HEK293 (cell line): ENCODE data around the gene PALM2AKAP2.
A peak's percentile ranks its signal among the peaks of the same experiment; 100 is the strongest.

ENCODE experiments used
- CTCF ChIA-PET: fragments of 350-600 bp; formaldehyde crosslinking; extraction: SDS; loops from one replicate; lab custom pipeline; 2021; ENCODE audit warnings: antibody characterized with exemption; lab: Yijun Ruan, JAX
- POLR2A ChIA-PET: fragments of 300-600 bp; formaldehyde crosslinking; extraction: SDS; loops from one replicate; lab custom pipeline; 2020; ENCODE audit warnings: antibody characterized with exemption, inconsistent platforms; lab: Yijun Ruan, JAX
- H3K27ac ChIP-seq: fragments of 200-500 bp; sonication (Bioruptor generic); 2 replicates; pipeline ENCODE4 v1.5.1; 2014; ENCODE audit warnings: low read depth, low read length, control low read depth, inconsistent platforms; ENCODE audit errors: extremely low read depth
- H3K36me3 ChIP-seq, 2 experiments: fragments of 200-500 bp in 1 of 2; sonication (Bioruptor generic) in 1 of 2; 1 replicate in 1 of 2; 2 replicates in 1 of 2; pipeline ENCODE4 v1.5.1; 2014 to 2017; ENCODE audit warnings: inconsistent platforms in 2 of 2, low read length in 2 of 2; ENCODE audit not compliant: control insufficient read depth in 2 of 2, insufficient read depth in 1 of 2
- H3K4me1 ChIP-seq: fragments of 200-500 bp; sonication (Bioruptor generic); 2 replicates; pipeline ENCODE4 v1.5.1; 2014; ENCODE audit warnings: mild to moderate bottlenecking, low read length, inconsistent platforms; ENCODE audit not compliant: control insufficient read depth, insufficient read depth
- H3K4me3 ChIP-seq: 2 replicates; pipeline ENCODE4 v1.5.1; 2011; ENCODE audit warnings: low read depth, mild to moderate bottlenecking, control low read depth, low read length, moderate library complexity
- H3K9me3 ChIP-seq: fragments of 200-500 bp; sonication (Bioruptor generic); 2 replicates; pipeline ENCODE4 v1.5.1; 2014; ENCODE audit warnings: low read depth, low read length, inconsistent platforms; ENCODE audit not compliant: control insufficient read depth, insufficient read depth
- EGR2 ChIP-seq: fragments of 450-650 bp; formaldehyde crosslinking; IDR thresholded peaks from 2 replicates; pipeline ENCODE4 v1.5.1; 2016; ENCODE audit warnings: low read depth, missing biosample characterization, missing genetic modification characterization
- GLIS2 ChIP-seq: fragments of 450-650 bp; formaldehyde crosslinking; IDR thresholded peaks from 2 replicates; pipeline ENCODE4 v1.5.1; 2016; ENCODE audit warnings: missing biosample characterization, missing genetic modification characterization
- KLF1 ChIP-seq: fragments of 450-650 bp; formaldehyde crosslinking; IDR thresholded peaks from 2 replicates; pipeline ENCODE4 v1.5.1; 2016; ENCODE audit warnings: missing biosample characterization, missing genetic modification characterization
- KLF10 ChIP-seq: fragments of 450-650 bp; IDR thresholded peaks from 2 replicates; pipeline ENCODE4 v1.5.1; 2018; ENCODE audit warnings: missing biosample characterization, mild to moderate bottlenecking, missing genetic modification characterization
- KLF7 ChIP-seq: fragments of 450-650 bp; formaldehyde crosslinking; IDR thresholded peaks from 2 replicates; pipeline ENCODE4 v1.5.1; 2016; ENCODE audit warnings: missing biosample characterization, missing genetic modification characterization, borderline replicate concordance
- MEIS1 ChIP-seq: sonication (generic); formaldehyde crosslinking; IDR thresholded peaks from 2 replicates; pipeline ENCODE4 v1.8.1; 2022; ENCODE audit warnings: missing genetic modification reagents, mild to moderate bottlenecking, borderline replicate concordance
- MYNN ChIP-seq: fragments of 450-650 bp; formaldehyde crosslinking; IDR thresholded peaks from 2 replicates; pipeline ENCODE4 v1.5.1; 2016; ENCODE audit warnings: missing biosample characterization, missing genetic modification characterization, borderline replicate concordance
- SALL2 ChIP-seq: fragments of 450-650 bp; formaldehyde crosslinking; IDR thresholded peaks from 2 replicates; pipeline ENCODE4 v1.5.0; 2017; ENCODE audit warnings: missing biosample characterization, mild to moderate bottlenecking, missing genetic modification characterization, borderline replicate concordance
- SCRT1 ChIP-seq: fragments of 450-650 bp; formaldehyde crosslinking; IDR thresholded peaks from 2 replicates; pipeline ENCODE4 v1.5.1; 2016; ENCODE audit warnings: missing biosample characterization, missing genetic modification characterization, borderline replicate concordance
- SP2 ChIP-seq: fragments of 450-650 bp; formaldehyde crosslinking; IDR thresholded peaks from 2 replicates; pipeline ENCODE4 v1.5.1; 2016; ENCODE audit warnings: missing biosample characterization, missing genetic modification characterization
- SP7 ChIP-seq: fragments of 450-650 bp; formaldehyde crosslinking; IDR thresholded peaks from 2 replicates; pipeline ENCODE4 v1.5.1; 2016; ENCODE audit warnings: missing biosample characterization, missing genetic modification characterization
- TCF7L2 ChIP-seq: IDR thresholded peaks from 2 replicates; pipeline ENCODE4 v1.6.1; 2011; ENCODE audit warnings: low read depth, mild to moderate bottlenecking, inconsistent platforms, low read length, moderate library complexity, borderline replicate concordance
- TRIM28 ChIP-seq: IDR thresholded peaks from 2 replicates; pipeline ENCODE4 v1.6.1; 2011; ENCODE audit warnings: low read length, control low read depth, borderline replicate concordance
- ZBTB17 ChIP-seq: fragments of 450-650 bp; formaldehyde crosslinking; IDR thresholded peaks from 2 replicates; pipeline ENCODE4 v1.5.1; 2016; ENCODE audit warnings: missing biosample characterization, missing genetic modification characterization
- ZBTB48 ChIP-seq: fragments of 450-650 bp; formaldehyde crosslinking; IDR thresholded peaks from 2 replicates; pipeline ENCODE4 v1.5.1; 2016; ENCODE audit warnings: missing biosample characterization, missing genetic modification characterization
- ZIC2 ChIP-seq: fragments of 450-650 bp; formaldehyde crosslinking; IDR thresholded peaks from 2 replicates; pipeline ENCODE4 v1.5.1; 2016; ENCODE audit warnings: missing biosample characterization, missing genetic modification characterization
- ZNF140 ChIP-seq: fragments of 450-650 bp; formaldehyde crosslinking; IDR thresholded peaks from 2 replicates; pipeline ENCODE4 v1.5.1; 2016; ENCODE audit warnings: missing biosample characterization, missing genetic modification characterization
- ZNF155 ChIP-seq: fragments of 450-650 bp; formaldehyde crosslinking; IDR thresholded peaks from 2 replicates; pipeline ENCODE4 v1.5.1; 2016; ENCODE audit warnings: missing biosample characterization, missing genetic modification characterization
- ZNF175 ChIP-seq: fragments of 450-650 bp; formaldehyde crosslinking; IDR thresholded peaks from 2 replicates; pipeline ENCODE4 v1.5.1; 2016; ENCODE audit warnings: missing biosample characterization, missing genetic modification characterization
- ZNF202 ChIP-seq: fragments of 450-650 bp; formaldehyde crosslinking; IDR thresholded peaks from 2 replicates; pipeline ENCODE4 v1.5.1; 2016; ENCODE audit warnings: missing biosample characterization, missing genetic modification characterization, borderline replicate concordance
- ZNF24 ChIP-seq: fragments of 450-650 bp; formaldehyde crosslinking; IDR thresholded peaks from 2 replicates; pipeline ENCODE4 v1.5.1; 2016; ENCODE audit warnings: missing biosample characterization, missing genetic modification characterization
- ZNF248 ChIP-seq: fragments of 450-650 bp; formaldehyde crosslinking; IDR thresholded peaks from 2 replicates; pipeline ENCODE4 v1.5.1; 2017; ENCODE audit warnings: missing biosample characterization, missing genetic modification characterization
- ZNF266 ChIP-seq: fragments of 450-650 bp; formaldehyde crosslinking; IDR thresholded peaks from 2 replicates; pipeline ENCODE4 v1.5.1; 2016; ENCODE audit warnings: missing biosample characterization, missing genetic modification characterization, low read depth
- ZNF311 ChIP-seq: fragments of 450-650 bp; formaldehyde crosslinking; IDR thresholded peaks from 2 replicates; pipeline ENCODE4 v1.5.1; 2017; ENCODE audit warnings: missing biosample characterization, missing genetic modification characterization, borderline replicate concordance
- ZNF341 ChIP-seq: fragments of 450-650 bp; formaldehyde crosslinking; IDR thresholded peaks from 2 replicates; pipeline ENCODE4; 2016; ENCODE audit warnings: low read depth, missing biosample characterization, missing genetic modification characterization
- ZNF366 ChIP-seq: fragments of 450-650 bp; formaldehyde crosslinking; conservative IDR thresholded peaks from 2 replicates; pipeline ENCODE4 v1.5.1; 2016; ENCODE audit warnings: missing biosample characterization, missing genetic modification characterization
- ZNF37A ChIP-seq: fragments of 450-650 bp; IDR thresholded peaks from 2 replicates; pipeline ENCODE4 v1.5.1; 2018; ENCODE audit warnings: missing biosample characterization, missing genetic modification characterization
- ZNF501 ChIP-seq: fragments of 450-650 bp; formaldehyde crosslinking; IDR thresholded peaks from 2 replicates; pipeline ENCODE4 v1.5.1; 2016; ENCODE audit warnings: missing biosample characterization, missing genetic modification characterization
- ZNF510 ChIP-seq: fragments of 450-650 bp; formaldehyde crosslinking; IDR thresholded peaks from 2 replicates; pipeline ENCODE4 v1.5.1; 2018; ENCODE audit warnings: mild to moderate bottlenecking, missing genetic modification characterization, missing biosample characterization; ENCODE audit not compliant: insufficient replicate concordance
- ZNF549 ChIP-seq: fragments of 450-650 bp; IDR thresholded peaks from 2 replicates; pipeline ENCODE4 v1.5.1; 2018; ENCODE audit warnings: missing biosample characterization, missing genetic modification characterization, mild to moderate bottlenecking, inconsistent platforms, moderate library complexity
- ZNF629 ChIP-seq: fragments of 450-650 bp; formaldehyde crosslinking; IDR thresholded peaks from 2 replicates; pipeline ENCODE4 v1.5.1; 2017; ENCODE audit warnings: missing biosample characterization, missing genetic modification characterization
- TF ChIP-seq, protein P1 (sequence below): fragments of 450-650 bp; formaldehyde crosslinking; IDR thresholded peaks from 2 replicates; pipeline ENCODE4 v1.5.1; 2017; ENCODE audit warnings: missing biosample characterization, mild to moderate bottlenecking, missing genetic modification characterization, moderate library complexity

Gene PALM2AKAP2

DNA sequence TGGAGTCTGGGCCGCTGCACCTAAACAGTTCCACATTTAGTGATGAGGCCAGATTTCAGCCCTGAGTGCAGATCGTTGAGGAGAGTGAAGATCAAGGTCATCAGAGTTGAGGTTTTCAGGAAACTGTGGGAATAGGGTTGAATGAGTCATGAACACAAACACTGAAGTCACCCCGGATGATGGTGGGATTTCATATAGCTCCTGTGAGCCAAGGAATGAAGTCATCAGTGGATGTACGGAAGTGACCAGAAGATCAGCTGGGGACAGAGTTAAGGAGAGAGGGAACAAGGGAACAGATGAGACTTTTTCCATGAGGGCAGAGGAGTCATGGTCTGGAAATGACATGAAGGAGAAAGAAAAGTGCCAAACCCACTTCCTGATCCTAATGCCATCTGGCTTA is 36.5 kb downstream of the PALM2AKAP2 start (continued):
- TF ChIP-seq ZNF266 (no peak), KLF10 (tag by site-specific recombination) (no peak), ZNF629 (tag by site-specific recombination) (peak; percentile 98), ZNF501 (tag by site-specific recombination) (no peak), ZNF155 (tag by site-specific recombination) (no peak), SALL2 (no peak), ZNF140 (tag by site-specific recombination) (no peak), ZNF248 (tag by site-specific recombination) (no peak), ZNF311 (tag by site-specific recombination) (no peak)
- TF ChIP-seq, protein P1, sequence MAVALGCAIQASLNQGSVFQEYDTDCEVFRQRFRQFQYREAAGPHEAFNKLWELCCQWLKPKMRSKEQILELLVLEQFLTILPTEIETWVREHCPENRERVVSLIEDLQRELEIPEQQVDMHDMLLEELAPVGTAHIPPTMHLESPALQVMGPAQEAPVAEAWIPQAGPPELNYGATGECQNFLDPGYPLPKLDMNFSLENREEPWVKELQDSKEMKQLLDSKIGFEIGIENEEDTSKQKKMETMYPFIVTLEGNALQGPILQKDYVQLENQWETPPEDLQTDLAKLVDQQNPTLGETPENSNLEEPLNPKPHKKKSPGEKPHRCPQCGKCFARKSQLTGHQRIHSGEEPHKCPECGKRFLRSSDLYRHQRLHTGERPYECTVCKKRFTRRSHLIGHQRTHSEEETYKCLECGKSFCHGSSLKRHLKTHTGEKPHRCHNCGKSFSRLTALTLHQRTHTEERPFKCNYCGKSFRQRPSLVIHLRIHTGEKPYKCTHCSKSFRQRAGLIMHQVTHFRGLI (tag by site-specific recombination) = no peak
- TF ChIP-seq, all 188 proteins: peak for 50

DNA sequence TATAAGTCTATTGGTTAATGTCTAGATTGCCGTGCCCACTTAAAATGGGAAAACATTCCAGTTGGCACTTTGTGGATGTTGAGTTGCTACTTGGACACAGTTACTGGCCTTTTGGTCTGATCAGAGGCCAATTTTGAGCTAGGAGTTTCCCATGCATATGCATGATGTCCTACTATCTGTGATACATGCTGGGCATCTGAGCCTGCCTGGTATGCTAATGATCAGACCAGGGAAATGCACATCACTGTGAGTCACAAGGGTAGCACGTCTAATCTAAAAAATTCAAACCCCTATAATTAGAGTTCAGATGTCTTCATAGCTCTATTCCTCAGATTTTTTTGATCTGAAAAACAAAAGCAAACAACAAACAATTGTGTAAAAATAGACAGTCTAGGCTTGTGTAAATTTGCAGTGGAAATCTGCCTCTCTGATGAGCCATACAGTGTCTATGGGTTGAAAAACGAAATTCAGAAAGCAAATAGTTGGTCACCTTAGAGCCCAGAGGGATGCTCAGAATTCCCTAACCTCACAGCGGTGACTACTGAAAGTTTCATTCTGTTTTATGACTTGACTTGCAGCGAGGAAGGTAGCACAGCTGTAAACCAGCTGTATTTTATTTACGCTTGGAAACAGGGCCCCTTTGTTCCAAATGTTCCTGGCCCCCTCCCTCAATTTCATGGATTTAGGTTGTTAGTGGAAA is 37.3 kb downstream of the PALM2AKAP2 start:
- no peaks in the 10 kb centered on the region for H3K9me3 ChIP-seq
- ChIA-PET CTCF (interaction anchor here (0.7 to 3.7 kb wide), 32 partner anchors 10 to 377 kb away, joined by 3 to 68 read pairs (median 4); partner anchors contain the start of gene PALM2AKAP2), POLR2A (interaction anchor here (0.9 to 2.0 kb wide), 4 partner anchors 11 to 243 kb away, joined by 3 to 8 read pairs (median 4); no protein-coding TSS in a partner anchor)
- H3K36me3 ChIP-seq = no peaks in the 10 kb centered on the region
- no peak overlapping the region for H3K4me3 ChIP-seq
- peak; percentile 42 for TF ChIP-seq SP7 (tag by site-specific recombination)
- TF ChIP-seq ZNF510 (tag by site-specific recombination) = no peak
- H3K27ac ChIP-seq = no peak overlapping the region
- peaks cover 6% of the 10 kb centered on the region; the same call in 1 of the 2 replicates for H3K4me1 ChIP-seq

DNA sequence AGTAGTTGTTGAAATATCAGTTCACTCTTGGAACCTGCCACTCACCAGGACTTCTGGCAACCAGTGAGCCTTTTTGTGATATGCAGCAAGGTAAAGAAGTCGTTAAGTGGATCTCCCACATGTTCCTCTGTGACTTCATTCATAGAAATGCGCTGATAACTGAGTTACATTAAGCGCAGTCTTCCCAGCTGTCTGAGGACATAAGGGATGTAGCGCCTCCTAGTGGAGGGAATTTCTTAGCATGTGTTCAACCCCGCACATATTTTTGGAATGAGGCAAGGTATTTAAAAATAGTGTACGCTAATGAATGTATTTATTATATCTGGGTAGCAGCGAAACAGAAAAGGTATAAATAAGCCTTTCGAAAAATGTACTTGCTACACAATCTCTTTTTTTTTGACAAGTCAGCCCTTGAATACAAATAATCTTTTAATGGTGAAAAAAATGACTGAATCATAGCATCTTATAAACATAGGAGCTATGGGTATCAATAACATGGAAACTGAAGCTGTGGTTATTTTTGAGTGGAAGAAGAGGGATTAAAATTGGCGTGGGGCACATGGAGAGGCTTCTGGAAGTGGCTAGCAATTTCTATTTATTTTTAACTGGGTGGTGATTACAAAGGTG is 38.0 kb downstream of the PALM2AKAP2 start:
- no peak overlapping the region for H3K27ac ChIP-seq
- H3K9me3 ChIP-seq = no peaks in the 10 kb centered on the region
- ChIA-PET POLR2A (interaction anchor here (0.9 to 1.6 kb wide), 3 partner anchors 34 to 244 kb away, joined by 3 to 4 read pairs (median 3); no protein-coding TSS in a partner anchor), CTCF (interaction anchor here (0.6 to 3.7 kb wide), 41 partner anchors 8 to 377 kb away, joined by 3 to 68 read pairs (median 3); partner anchors contain the start of gene PALM2AKAP2)
- no peaks in the 10 kb centered on the region for H3K36me3 ChIP-seq
- peaks cover 3% of the 10 kb centered on the region; the same call in 1 of the 2 replicates for H3K4me1 ChIP-seq
- H3K4me3 ChIP-seq = no peak overlapping the region
- TF ChIP-seq SP2 (tag by site-specific recombination) (no peak), ZNF549 (tag by site-specific recombination) (no peak), ZNF37A (tag by site-specific recombination) (no peak), ZBTB17 (tag by site-specific recombination) (peak; percentile 24; the same call in 1 of the 2 replicates), GLIS2 (no peak), MYNN (tag by site-specific recombination) (no peak), TCF7L2 (no peak), MEIS1 (no peak), EGR2 (no peak), ZBTB48 (no peak), ZIC2 (tag by site-specific recombination) (no peak), ZNF366 (tag by site-specific recombination) (0 out of 2 replicates have a peak, but pooled peaks have one; percentile 10), TRIM28 (peak; percentile 68; the same call in 1 of the 2 replicates), ZNF24 (tag by site-specific recombination) (0 out of 2 replicates have a peak, but pooled peaks have one; percentile 22), SCRT1 (tag by site-specific recombination) (no peak), ZNF175 (no peak), KLF7 (tag by site-specific recombination) (no peak), ZNF341 (tag by site-specific recombination) (no peak), ZNF202 (tag by site-specific recombination) (no peak), KLF1 (tag by site-specific recombination) (no peak)
